H1 (cell line): ENCODE results near the gene UVRAG. TPM values are rescaled to one million over a fixed set of nuclear protein-coding genes. Genes with fewer than 3 reads are reported as not detected.

Experiments
- CTCF ChIA-PET: fragments of 300-600 bp; sonication (Branson Sonifier 250); formaldehyde crosslinking; loops from one replicate; lab custom pipeline; 2021; ENCODE audit not compliant: partially characterized antibody; lab: Charles Lee
- POLR2A ChIA-PET: fragments of 300-600 bp; sonication (Branson Sonifier 250); formaldehyde crosslinking; loops from one replicate; lab custom pipeline; 2021; ENCODE audit warnings: inconsistent platforms; ENCODE audit not compliant: partially characterized antibody; lab: Charles Lee
- DNase-seq, 2 experiments: peaks; one replicate each; pipeline versions ENCODE4 v3.0.0 to v3.0.0-alpha.2; 2010 to 2022; ENCODE audit warnings: low spot score in 2 of 2, low read depth in 1 of 2, mixed read lengths in 1 of 2
- FAIRE-seq: peaks from 2 replicates; lab custom pipeline; 2011; peaks lifted over from hg19 to GRCh38; lab: Jason Lieb, UNC
- H2AFZ ChIP-seq: 2 replicates; pipeline ENCODE4 v1.8.1; 2012; ENCODE audit warnings: low read length, inconsistent platforms
- H2AK5ac ChIP-seq: 2 replicates; pipeline ENCODE4 v1.6.1; 2013; ENCODE audit warnings: low read depth, low read length
- H2BK120ac ChIP-seq: replicated peaks from 2 replicates; pipeline ENCODE3; 2013; ENCODE audit warnings: low read depth, low read length, inconsistent platforms
- H2BK12ac ChIP-seq: 2 replicates; pipeline ENCODE4 v1.6.1; 2013; ENCODE audit warnings: low read depth, low read length
- H2BK15ac ChIP-seq: 2 replicates; pipeline ENCODE4 v1.6.1; 2013; ENCODE audit warnings: low read length
- H2BK20ac ChIP-seq: 2 replicates; pipeline ENCODE4 v1.6.1; 2013; ENCODE audit warnings: low read length
- H2BK5ac ChIP-seq: 2 replicates; pipeline ENCODE4 v1.6.1; 2013; ENCODE audit warnings: low read depth, low read length
- H3K14ac ChIP-seq: 2 replicates; pipeline ENCODE4 v1.6.1; 2013; ENCODE audit warnings: inconsistent platforms; ENCODE audit not compliant: insufficient read length
- H3K18ac ChIP-seq: 2 replicates; pipeline ENCODE4 v1.6.1; 2013; ENCODE audit warnings: low read length; ENCODE audit errors: extremely low read depth
- H3K23ac ChIP-seq: 2 replicates; pipeline ENCODE4 v1.6.1; 2013; ENCODE audit warnings: inconsistent platforms; ENCODE audit not compliant: insufficient read length
- H3K23me2 ChIP-seq: 2 replicates; pipeline ENCODE4 v1.6.1; 2013; ENCODE audit warnings: low read depth, low read length
- H3K27ac ChIP-seq: 2 replicates; pipeline ENCODE4 v1.6.1; 2011; ENCODE audit warnings: low read depth, low read length, inconsistent platforms
- H3K27me3 ChIP-seq, 4 experiments: replicated peaks in 1 of 4; 1 replicate in 1 of 4; 2 replicates in 3 of 4; pipeline versions ENCODE4 v1.6.1 to v1.8.1; 2011 to 2013; ENCODE audit warnings: low read length in 3 of 4, mild to moderate bottlenecking in 3 of 4, inconsistent platforms in 2 of 4, mixed read lengths in 2 of 4, moderate library complexity in 1 of 4; ENCODE audit not compliant: control insufficient read depth in 3 of 4, insufficient read depth in 3 of 4; ENCODE audit errors: extremely low read depth in 1 of 4
- H3K36me3 ChIP-seq, 4 experiments: 2 replicates each; pipeline versions ENCODE4 v1.6.1 to v1.8.1; 2011 to 2013; ENCODE audit warnings: mild to moderate bottlenecking in 4 of 4, low read length in 3 of 4, moderate library complexity in 2 of 4, control low read depth in 1 of 4, inconsistent platforms in 1 of 4; ENCODE audit not compliant: insufficient read depth in 4 of 4, control insufficient read depth in 2 of 4
- H3K4ac ChIP-seq: replicated peaks from 2 replicates; pipeline ENCODE3; 2013; ENCODE audit warnings: low read length, low read depth, mixed read lengths, inconsistent platforms; ENCODE audit not compliant: insufficient read length
- H3K4me1 ChIP-seq, 4 experiments: replicated peaks in 1 of 4; 1 replicate in 1 of 4; 2 replicates in 3 of 4; pipeline versions ENCODE4 v1.6.1 to v1.8.1; 2011 to 2013; ENCODE audit warnings: low read length in 3 of 4, inconsistent platforms in 2 of 4, mixed read lengths in 1 of 4; ENCODE audit not compliant: insufficient read depth in 4 of 4, control insufficient read depth in 3 of 4
- H3K4me2 ChIP-seq, 2 experiments: 2 replicates each; pipeline versions ENCODE4 v1.6.1 to v1.8.1; 2011 to 2013; ENCODE audit warnings: low read depth in 2 of 2, low read length in 2 of 2, control low read depth in 1 of 2, inconsistent platforms in 1 of 2, mild to moderate bottlenecking in 1 of 2; ENCODE audit not compliant: insufficient read depth in 1 of 2
- H3K4me3 ChIP-seq, 4 experiments: fragments of 200-600, 300-600 bp in 1 of 4; sonication (generic), shearing (Covaris generic), sonication (Bioruptor Twin) in 1 of 4; 2 replicates each; pipeline versions ENCODE4 v1.5.1 to v1.8.1; 2011 to 2016; ENCODE audit warnings: low read length in 4 of 4, low read depth in 3 of 4, control low read depth in 2 of 4, inconsistent platforms in 2 of 4, mild to moderate bottlenecking in 2 of 4, mixed read lengths in 1 of 4, moderate library complexity in 1 of 4; ENCODE audit not compliant: insufficient read depth in 2 of 4; ENCODE audit errors: extremely low read depth in 1 of 4
- H3K56ac ChIP-seq: replicated peaks from 2 replicates; pipeline ENCODE3; 2013; ENCODE audit warnings: low read depth, mild to moderate bottlenecking, mixed read lengths, low read length, inconsistent platforms; ENCODE audit not compliant: insufficient read length
- H3K79me1 ChIP-seq: 2 replicates; pipeline ENCODE4 v1.6.1; 2013; ENCODE audit warnings: low read depth, low read length, control low read depth
- H3K79me2 ChIP-seq, 2 experiments: 2 replicates each; pipeline versions ENCODE4 v1.6.1 to v1.8.1; 2012 to 2013; ENCODE audit warnings: low read length in 2 of 2, mild to moderate bottlenecking in 2 of 2, inconsistent platforms in 1 of 2; ENCODE audit not compliant: insufficient read depth in 2 of 2, control insufficient read depth in 1 of 2
- H3K9ac ChIP-seq, 4 experiments: replicated peaks in 1 of 4; 1 replicate in 1 of 4; 2 replicates in 3 of 4; pipeline versions ENCODE4 v1.6.1 to v1.8.1; 2011 to 2013; ENCODE audit warnings: low read depth in 3 of 4, low read length in 3 of 4, control low read depth in 2 of 4, mild to moderate bottlenecking in 2 of 4, moderate library complexity in 2 of 4, inconsistent platforms in 1 of 4; ENCODE audit errors: extremely low read depth in 1 of 4
- H3K9me3 ChIP-seq, 2 experiments: 2 replicates each; pipeline versions ENCODE4 v1.6.1 to v1.8.1; 2012 to 2013; ENCODE audit warnings: mild to moderate bottlenecking in 2 of 2, moderate library complexity in 2 of 2, control low read depth in 1 of 2, inconsistent platforms in 1 of 2, low read depth in 1 of 2, low read length in 1 of 2, mixed read lengths in 1 of 2; ENCODE audit not compliant: insufficient read depth in 2 of 2
- H4K20me1 ChIP-seq, 2 experiments: replicated peaks in 1 of 2; 2 replicates each; pipeline versions ENCODE3 to v1.8.1; 2011 to 2013; ENCODE audit warnings: inconsistent platforms in 2 of 2, low read length in 2 of 2, mild to moderate bottlenecking in 1 of 2; ENCODE audit not compliant: insufficient read depth in 2 of 2, control insufficient read depth in 1 of 2
- H4K5ac ChIP-seq: 2 replicates; pipeline ENCODE4 v1.6.1; 2013; ENCODE audit warnings: low read length, low read depth, mixed read lengths, inconsistent platforms; ENCODE audit not compliant: insufficient read length
- H4K8ac ChIP-seq: 2 replicates; pipeline ENCODE4 v1.8.0; 2013; ENCODE audit warnings: mild to moderate bottlenecking, moderate library complexity, low read length, inconsistent platforms; ENCODE audit not compliant: insufficient read depth; ENCODE audit errors: extremely low read depth
- H4K91ac ChIP-seq: replicated peaks from 2 replicates; pipeline ENCODE3; 2013; ENCODE audit warnings: low read length, mixed read lengths, inconsistent platforms; ENCODE audit not compliant: insufficient read length
- CTBP2 ChIP-seq: IDR thresholded peaks from 2 replicates; pipeline ENCODE4 v1.7.0; 2011; ENCODE audit warnings: borderline replicate concordance, mild to moderate bottlenecking, moderate library complexity, mixed read lengths, low read length; ENCODE audit not compliant: insufficient read depth, insufficient read length
- PHF8 ChIP-seq: fragments of 200-600 bp; sonication (generic); conservative IDR thresholded peaks from 2 replicates; pipeline ENCODE4 v1.7.1; 2012; ENCODE audit warnings: low read depth, mild to moderate bottlenecking, inconsistent platforms, low read length, moderate library complexity
- POLR2A ChIP-seq, 2 experiments: IDR thresholded peaks; 1 replicate in 1 of 2; 2 replicates in 1 of 2; pipeline ENCODE4 v1.6.1; 2011; ENCODE audit warnings: low read depth in 2 of 2, low read length in 2 of 2, mild to moderate bottlenecking in 2 of 2; ENCODE audit errors: control extremely low read depth in 1 of 2
- POU5F1 ChIP-seq: IDR thresholded peaks from 2 replicates; pipeline ENCODE4 v1.6.1; 2011; ENCODE audit warnings: low read depth, mild to moderate bottlenecking, low read length, moderate library complexity
- RXRA ChIP-seq: IDR thresholded peaks from 2 replicates; pipeline ENCODE4 v1.6.1; 2011; ENCODE audit warnings: low read depth, mild to moderate bottlenecking, low read length, moderate library complexity; ENCODE audit not compliant: insufficient read depth
- SIN3A ChIP-seq, 2 experiments: IDR thresholded peaks in 1 of 2; conservative IDR thresholded peaks in 1 of 2; 2 replicates each; pipeline ENCODE4 v1.6.1; 2011 to 2012; ENCODE audit warnings: low read length in 2 of 2, improper control_type of control experiment in 1 of 2, low read depth in 1 of 2, mild to moderate bottlenecking in 1 of 2
- SUZ12 ChIP-seq: fragments of 200-600 bp; sonication (generic); IDR thresholded peaks from 2 replicates; pipeline ENCODE4 v1.6.1; 2012; ENCODE audit warnings: mild to moderate bottlenecking, inconsistent platforms, low read length, moderate library complexity, mixed read lengths
- WGBS, 2 experiments: shearing (Covaris generic) in 1 of 2; methylation state at CpG; one replicate each; pipeline versions ENCODE4 v1.1.6 to v1.1.7; 2013 to 2015; ENCODE audit warnings: low lambda C conversion rate in 2 of 2, mixed read lengths in 2 of 2, inconsistent platforms in 1 of 2, low coverage in 1 of 2, missing lambda C conversion rate in 1 of 2; ENCODE audit not compliant: insufficient replicate concordance in 2 of 2, insufficient coverage in 1 of 2, insufficient read length in 1 of 2; ENCODE audit errors: extremely low coverage in 1 of 2, missing lambda C conversion rate in 1 of 2; 5-methylcytosine and 5-hydroxymethylcytosine counted together
- polyA plus RNA-seq, 7 experiments: library from polyadenylated mRNA; depleted of rRNA in 3 of 7; stranded (reverse) in 5 of 7; unstranded in 2 of 7; fragments of >200 nt in 5 of 7; fragments of 200-250 nt in 2 of 7; gene quantifications; 1 replicate in 5 of 7; 2 replicates in 1 of 7; 4 replicates in 1 of 7; pipeline versions ENCODE4 v1.2.1 to v1.2.3, GENCODE V29; 2011 to 2013; ENCODE audit warnings: missing spikeins in 2 of 7, mixed read lengths in 2 of 7
- total RNA-seq: library from RNA; stranded (reverse); fragmentation: NEBNext Ultra II Directional; extraction: Animal tissue kit (Norgen Biotek cat#: 25700); gene quantifications from 2 replicates; pipeline ENCODE4 v1.2.1, GENCODE V29; 2021

The UVRAG gene
- total and polyA plus RNA-seq, 2 of the 8 experiments (the other 6 are each of a cell fraction or from before 2014, with no cell fraction given), result 5.5 to 14.7 TPM

GRCh38 chr11:75813124-75813523, 1.9 kb upstream of the UVRAG start:
- H4K20me1 ChIP-seq, result no peaks in the 10 kb centered on the region
- WGBS, 2 experiments, result 85% methylated on average over 2 of the region's 2 CpGs; no CpG with 5 or more reads in 1 of the 2 experiments
- no peak overlapping the region for H3K9ac ChIP-seq
- H4K5ac ChIP-seq, result no peak overlapping the region
- no peak overlapping the region for H3K14ac ChIP-seq
- ChIA-PET CTCF (interaction anchor here (1.2 to 6.3 kb wide), 6 partner anchors 9 to 90 kb away, joined by 3 to 40 read pairs (median 4); no protein-coding TSS in a partner anchor), POLR2A (no interaction called here)
- H2AK5ac ChIP-seq, result no peak overlapping the region
- H3K27ac ChIP-seq, result no peak overlapping the region
- H3K4me1 ChIP-seq, result peaks cover 2 to 17% (median 9%) of the 10 kb centered on the region in 4 experiments; a peak in 6 of 7 replicates
- no peaks in the 10 kb centered on the region for H3K36me3 ChIP-seq
- FAIRE-seq (no peak), DNase-seq (no peak)
- H3K4me2 ChIP-seq, result peak overlapping the region; percentile 22 to 36; a peak in 2 of 4 replicates
- no peaks in the 10 kb centered on the region for H3K9me3 ChIP-seq
- no peak overlapping the region for H2BK5ac ChIP-seq
- no peak overlapping the region for H2BK15ac ChIP-seq
- H2BK12ac ChIP-seq, result no peak overlapping the region
- H3K56ac ChIP-seq, result no peak overlapping the region
- H2BK20ac ChIP-seq, result no peak overlapping the region
- H2AFZ ChIP-seq, result no peak overlapping the region
- peaks cover 0 to 20% of the 10 kb centered on the region in 2 experiments; a peak in 3 of 4 replicates for H3K79me2 ChIP-seq
- H3K23ac ChIP-seq, result no peak overlapping the region
- no peaks in the 10 kb centered on the region for H3K27me3 ChIP-seq
- H3K18ac ChIP-seq, result no peak overlapping the region
- peaks cover 16% of the 10 kb centered on the region; the same call in 1 of the 2 replicates for H3K23me2 ChIP-seq
- H4K91ac ChIP-seq, result no peak overlapping the region
- no peak overlapping the region for H3K4ac ChIP-seq
- no peak overlapping the region for H3K4me3 ChIP-seq
- TF ChIP-seq POLR2A (IDR thresholded peaks at IDR 0.05; ENCODE audit: control extremely low read depth in 1 of 2, low read depth in 2 of 2, low read length in 2 of 2), result no peak
- TF ChIP-seq SUZ12, result no peak
- no peak for TF ChIP-seq POU5F1
- no peak for TF ChIP-seq CTBP2
- TF ChIP-seq SIN3A (conservative IDR thresholded peaks at IDR 0.05 in 1 of 2, IDR thresholded peaks at IDR 0.05 in 1 of 2; ENCODE audit: low read depth in 1 of 2, low read length in 2 of 2), result no peak
- no peak for TF ChIP-seq PHF8
- TF ChIP-seq RXRA, result no peak
- H4K8ac ChIP-seq, result no peak overlapping the region
- no peak overlapping the region for H2BK120ac ChIP-seq
- H3K79me1 ChIP-seq, result no peaks in the 10 kb centered on the region
